Measurements from ENCODE around the gene RAB3IL1.

- TF ChIP-seq CTCF (IDR thresholded peaks at IDR 0.05) (no peak), POLR2A (IDR thresholded peaks at IDR 0.05) (no peak), POLR2AphosphoS5 (IDR thresholded peaks at IDR 0.05) (no peak)
Measured at GRCh38 chr11:61950035-61950547, 32.7 kb upstream of the RAB3IL1 start, which contains the start of gene BEST1.

All from breast epithelium (tissue), 3 donors.